ENCODE results near the gene TULP4.
"Not testable (repeated sequence)": the region's sequence is repeated elsewhere in the genome, so short reads cannot be mapped to it uniquely, and the experiment has no call there.

TULP4 gene

GRCh38 chr6:158295976-158296853 lies 16.1 kb upstream of the TULP4 start:
- not testable (repeated sequence) for DNase-seq (ENCODE audit: low read depth)

DNA sequence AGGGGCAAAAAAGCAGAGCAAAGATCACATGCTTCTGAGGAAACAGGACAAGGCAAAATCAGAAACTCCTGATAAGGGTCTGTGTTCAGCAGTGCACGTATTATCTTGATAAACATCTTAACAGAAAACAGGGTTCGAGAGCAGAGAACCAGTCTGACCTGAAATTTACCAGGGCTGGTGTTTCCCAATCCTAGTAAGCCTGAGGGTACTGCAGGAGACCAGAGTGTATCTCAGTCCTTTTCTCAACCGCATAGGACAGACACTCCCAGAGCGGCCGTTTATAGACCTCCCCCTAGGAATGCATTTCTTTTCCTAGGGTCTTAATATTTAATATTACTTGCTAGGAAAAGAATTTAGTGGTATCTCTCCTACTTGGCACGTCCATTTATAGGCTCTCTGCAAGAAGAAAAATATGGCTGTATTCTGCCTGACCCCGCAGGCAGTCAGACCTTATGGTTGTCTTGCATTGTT lies 15.4 kb upstream of the TULP4 start:
- DNase-seq (ENCODE audit: low read depth): not testable (repeated sequence)

DNA sequence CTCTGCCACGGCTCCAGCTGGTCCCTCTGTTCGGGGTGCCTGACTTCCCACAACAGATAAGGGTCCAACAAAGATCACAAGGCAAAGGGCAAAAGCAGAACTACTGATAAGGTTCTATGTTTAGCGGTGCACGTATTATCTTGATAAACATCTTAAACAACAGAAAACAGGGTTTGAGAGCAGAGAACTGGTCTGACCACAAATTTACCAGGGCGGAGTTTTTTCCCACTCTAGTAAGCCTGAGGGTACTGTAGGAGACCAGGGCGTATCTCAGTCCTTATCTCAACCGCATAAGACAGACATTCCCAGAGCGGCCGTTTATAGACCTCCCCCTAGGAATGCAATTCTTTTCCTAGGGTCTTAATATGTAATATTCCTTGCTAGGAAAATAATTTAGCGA lies 14.6 kb upstream of the TULP4 start:
- DNase-seq (ENCODE audit: low read depth): not testable (repeated sequence)

GRCh38 chr6:158300306-158301143 lies 11.7 kb upstream of the TULP4 start:
- DNase-seq (ENCODE audit: low read depth): not testable (repeated sequence)

DNA sequence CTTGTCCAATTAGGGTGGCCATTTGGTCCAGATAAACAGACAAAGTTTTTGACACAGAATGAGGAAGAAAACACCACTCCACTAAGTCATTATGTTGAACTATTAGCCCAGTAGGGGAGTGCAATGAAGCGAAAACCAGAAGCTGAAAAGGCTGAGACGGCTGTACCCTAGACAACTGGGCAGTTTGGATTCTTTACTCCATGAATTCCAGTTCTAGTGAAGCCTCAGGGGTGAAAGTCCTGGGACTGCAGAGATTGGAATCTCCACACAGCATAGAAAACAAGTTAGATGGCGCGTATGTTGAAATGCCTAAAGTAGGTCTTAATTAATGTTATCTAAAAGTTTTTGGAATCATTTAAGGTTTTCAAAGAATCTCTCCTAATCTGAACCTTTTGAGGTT lies 10.7 kb upstream of the TULP4 start:
- not testable (repeated sequence) for DNase-seq (ENCODE audit: low read depth)

- DNase-seq (ENCODE audit: low read depth): not testable (repeated sequence)
Measured at GRCh38 chr6:158302195-158302796, 10.0 kb upstream of the TULP4 start.

DNA sequence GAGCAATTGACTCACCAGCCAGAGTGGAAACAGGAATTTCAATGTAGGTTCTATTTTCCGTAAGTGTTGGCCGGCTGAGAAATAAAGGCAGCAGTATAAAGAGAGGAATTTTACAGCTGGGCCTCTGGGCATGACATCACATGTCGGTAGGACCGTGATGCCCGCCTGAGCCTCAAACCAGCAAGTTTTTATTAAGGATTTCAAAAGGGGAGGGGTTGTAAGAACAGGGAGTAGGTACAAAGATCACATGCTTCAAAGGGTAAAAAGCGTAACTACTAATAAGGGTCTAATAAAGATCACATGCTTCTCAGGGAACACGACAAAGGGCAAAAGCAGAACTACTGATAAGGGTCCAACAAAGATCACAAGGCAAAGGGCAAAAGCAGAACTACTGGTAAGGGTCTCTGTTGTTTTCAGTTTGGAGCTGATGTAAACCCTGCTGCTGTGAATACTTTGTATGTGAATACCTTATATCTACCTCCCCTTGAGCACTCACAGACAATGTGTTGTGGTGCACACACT lies 9.0 kb upstream of the TULP4 start:
- DNase-seq (ENCODE audit: low read depth): no peak

DNA sequence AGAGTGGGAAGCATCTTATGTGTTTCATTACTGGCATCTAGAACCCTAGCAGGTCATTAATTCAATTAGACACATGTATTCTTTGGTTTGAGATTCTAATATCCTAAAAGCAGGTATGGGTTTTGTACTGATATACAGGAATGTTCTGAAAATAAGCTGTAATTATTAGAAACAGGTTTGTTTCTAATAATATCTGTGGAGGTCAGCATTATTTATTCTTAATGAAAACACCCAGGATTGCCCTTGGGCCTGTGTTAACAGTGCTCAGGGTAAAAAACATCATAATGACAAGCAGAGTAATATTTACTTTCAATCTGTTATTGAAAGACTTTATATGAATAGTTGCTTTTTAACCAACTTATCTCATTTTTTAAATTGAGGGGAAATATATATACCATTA lies 8.0 kb upstream of the TULP4 start:
- DNase-seq (ENCODE audit: low read depth): no peak

DNA sequence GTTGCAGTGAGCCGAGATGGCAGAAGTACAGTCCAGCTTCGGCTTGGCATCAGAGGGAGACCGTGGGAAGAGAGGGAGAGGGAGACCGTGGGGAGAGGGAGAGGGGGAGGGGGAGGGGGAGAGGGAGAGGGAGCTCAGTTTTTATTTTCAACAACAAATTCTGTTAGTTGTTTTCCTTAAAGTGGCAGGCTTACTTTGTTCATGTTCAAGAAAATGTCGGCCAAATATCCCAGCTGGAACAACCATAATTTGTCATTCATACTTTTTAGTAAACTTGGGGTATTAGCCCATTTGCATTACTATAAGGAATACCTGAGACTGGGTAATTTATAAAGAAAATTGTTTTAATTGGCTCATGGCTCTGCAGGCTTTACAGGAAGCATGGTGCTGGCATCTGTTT lies 2.5 kb upstream of the TULP4 start:
- DNase-seq (ENCODE audit: low read depth): no peak

DNA sequence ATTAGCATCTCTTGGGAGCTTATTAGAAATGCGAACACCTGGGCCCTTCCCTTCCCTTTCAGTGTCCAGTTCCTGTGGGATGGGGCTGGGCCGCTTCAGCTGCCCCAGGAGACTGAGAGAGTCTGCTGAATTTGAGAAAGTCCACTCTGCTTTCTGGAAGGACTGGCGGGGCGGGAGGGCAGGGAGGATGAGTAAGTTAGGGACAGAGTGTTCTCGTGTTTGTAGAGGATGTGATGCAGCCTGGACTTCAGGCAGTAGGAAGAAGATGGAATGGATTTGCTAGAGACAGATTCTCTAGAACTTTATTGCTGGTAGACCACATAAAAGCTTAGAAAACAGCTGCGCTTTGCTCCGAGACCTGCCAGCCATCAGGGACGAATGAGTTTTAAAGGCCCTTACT lies 1.1 kb upstream of the TULP4 start:
- DNase-seq (ENCODE audit: low read depth): no peak

GRCh38 chr6:158311626-158312025 lies 639 bp upstream of the TULP4 start:
- no peak for DNase-seq (ENCODE audit: low read depth)

- DNase-seq (ENCODE audit: low read depth): no peak
Measured at GRCh38 chr6:158312672-158313397, 570 bp downstream of the TULP4 start.

DNA sequence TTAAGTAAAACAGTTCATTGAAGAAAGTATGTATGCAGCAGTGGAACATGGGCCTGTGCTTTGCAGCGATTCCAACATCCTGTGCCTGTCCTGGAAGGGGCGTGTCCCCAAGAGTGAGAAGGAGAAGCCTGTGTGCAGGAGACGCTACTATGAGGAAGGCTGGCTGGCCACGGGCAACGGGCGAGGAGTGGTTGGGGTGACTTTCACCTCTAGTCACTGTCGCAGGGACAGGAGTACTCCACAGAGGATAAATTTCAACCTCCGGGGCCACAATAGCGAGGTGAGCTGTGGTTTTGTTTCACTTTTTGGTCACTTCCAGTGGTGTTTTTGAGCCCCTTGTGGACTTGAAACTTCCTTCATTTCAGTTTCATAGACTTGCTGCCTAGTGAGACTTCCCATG lies 1.7 kb downstream of the TULP4 start:
- DNase-seq (ENCODE audit: low read depth): no peak

GRCh38 chr6:158314737-158315136 lies 2.5 kb downstream of the TULP4 start:
- DNase-seq (ENCODE audit: low read depth): no peak

DNA sequence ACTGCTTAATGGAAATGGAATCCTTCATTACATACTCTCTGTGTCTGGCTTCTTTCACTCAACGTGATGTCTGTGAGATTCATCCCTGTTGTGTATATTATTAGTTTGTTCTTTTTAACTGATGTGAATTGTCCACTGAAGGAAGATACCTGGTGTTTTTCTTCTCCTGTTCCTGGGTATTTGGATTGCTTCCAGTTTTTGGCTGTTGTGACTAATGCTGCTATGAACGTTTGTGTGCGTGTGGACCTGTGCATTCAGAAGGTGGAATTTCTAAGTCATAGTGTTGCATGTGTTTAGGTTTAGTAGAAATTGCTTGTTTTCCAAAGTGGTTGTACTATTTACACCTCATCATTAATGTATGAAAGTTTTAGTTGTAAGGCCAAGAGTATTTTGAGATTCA lies 3.8 kb downstream of the TULP4 start:
- no peak for DNase-seq (ENCODE audit: low read depth)

- no peak for DNase-seq (ENCODE audit: low read depth)
Measured at GRCh38 chr6:158321960-158322359, 9.7 kb downstream of the TULP4 start.

GRCh38 chr6:158322400-158322723 lies 10.1 kb downstream of the TULP4 start:
- no peak for DNase-seq (ENCODE audit: low read depth)

- DNase-seq (ENCODE audit: low read depth): no peak
Measured at GRCh38 chr6:158322724-158323560, 10.7 kb downstream of the TULP4 start.

- DNase-seq (ENCODE audit: low read depth): no peak
Measured at GRCh38 chr6:158323561-158323958, 11.3 kb downstream of the TULP4 start.

DNA sequence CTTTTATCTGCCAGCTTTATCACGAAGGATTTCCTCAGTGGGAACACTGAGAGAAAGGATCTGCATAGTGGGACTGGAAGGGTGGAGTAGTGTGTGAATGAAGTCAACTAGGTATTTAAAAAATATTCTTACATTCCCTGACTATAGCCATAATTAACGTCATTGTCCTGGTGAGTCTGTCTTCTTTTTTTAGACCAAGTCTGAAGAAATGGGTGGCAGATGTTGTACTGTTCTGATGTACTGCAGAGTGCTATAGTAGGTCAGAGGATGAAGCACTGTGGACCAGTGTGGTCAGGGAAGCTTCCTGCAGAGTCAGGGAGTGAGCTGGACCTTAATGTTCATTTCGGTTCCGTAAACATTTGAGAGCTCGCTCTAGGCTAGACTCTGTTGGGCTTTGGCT lies 11.9 kb downstream of the TULP4 start:
- DNase-seq (ENCODE audit: low read depth): no peak

DNA sequence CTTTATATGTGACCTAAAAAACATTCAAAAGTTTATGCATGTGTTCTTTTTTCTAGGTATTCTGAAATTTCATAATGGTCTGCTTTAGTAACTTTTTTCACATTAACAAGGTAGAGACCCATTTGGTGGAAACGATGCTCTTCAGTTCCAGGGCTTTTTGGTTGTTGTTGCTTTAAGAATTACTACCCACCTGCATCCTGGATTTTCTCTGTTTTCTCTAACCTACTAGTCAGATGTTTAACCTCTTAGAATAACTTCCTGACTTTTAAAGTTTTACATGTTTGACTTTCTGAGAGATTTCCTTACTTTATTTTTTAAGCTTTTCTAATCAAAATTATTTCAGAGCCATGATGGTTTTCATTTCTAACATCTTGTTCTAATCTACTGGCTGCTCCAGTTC lies 14.9 kb downstream of the TULP4 start:
- DNase-seq (ENCODE audit: low read depth): no peak
